Activated CD4-positive, alpha-beta T cell treated with anti-CD3 and anti-CD28 coated beads, Interleukin-10, Interleukin-2, amounts not matched to agents 100 ng/mL and 50 ng/mL, durations not matched to agents 16 hours and 8 hours (primary cell): ENCODE results near the gene NRAS.

Experiments
- DNase-seq: peaks from one replicate; pipeline ENCODE4 v3.0.0-alpha.2; 2020

Gene NRAS

DNA sequence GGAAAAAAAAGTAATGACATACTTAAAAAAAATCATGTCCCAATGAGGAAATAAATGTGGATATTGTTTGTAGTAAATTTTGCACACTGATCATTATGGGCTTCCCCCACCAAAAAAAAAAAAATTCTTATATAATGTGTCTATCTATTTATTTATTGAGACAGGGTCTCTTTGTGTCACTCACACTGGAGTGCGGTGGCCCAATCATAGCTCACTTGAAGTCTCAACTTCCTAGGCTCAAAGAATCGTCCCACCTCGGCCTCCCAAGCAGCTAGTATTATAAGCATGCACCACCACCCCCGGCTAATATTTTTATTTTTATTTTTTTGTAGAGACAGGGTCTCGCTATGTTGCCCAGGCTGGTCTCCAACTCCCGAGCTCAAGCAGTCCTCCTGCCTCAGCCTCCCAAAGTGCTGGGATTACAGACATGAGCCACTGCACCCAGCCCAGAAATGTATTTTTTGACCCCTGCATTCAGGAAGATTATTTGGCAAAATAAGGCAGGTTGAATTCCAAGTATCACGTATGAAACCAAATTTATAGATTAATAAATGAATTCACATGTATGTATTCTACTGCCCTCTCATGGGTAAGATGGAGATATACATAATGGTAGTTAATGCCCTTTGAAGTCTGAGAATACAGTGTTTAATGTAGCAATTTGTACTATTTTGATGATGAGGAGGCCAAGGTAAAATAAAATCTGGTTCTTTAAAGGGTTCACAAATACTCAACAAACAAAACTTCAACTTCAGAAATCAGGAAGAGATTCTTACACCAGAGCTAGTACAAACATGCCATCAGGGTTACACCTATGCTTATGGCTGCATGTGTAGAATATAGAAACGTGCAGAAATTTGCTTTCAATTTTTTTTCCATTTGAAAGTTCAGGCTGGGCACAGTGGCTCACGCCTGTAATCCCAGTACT, 45.3 kb downstream of the NRAS start:
- no peak for DNase-seq

DNA sequence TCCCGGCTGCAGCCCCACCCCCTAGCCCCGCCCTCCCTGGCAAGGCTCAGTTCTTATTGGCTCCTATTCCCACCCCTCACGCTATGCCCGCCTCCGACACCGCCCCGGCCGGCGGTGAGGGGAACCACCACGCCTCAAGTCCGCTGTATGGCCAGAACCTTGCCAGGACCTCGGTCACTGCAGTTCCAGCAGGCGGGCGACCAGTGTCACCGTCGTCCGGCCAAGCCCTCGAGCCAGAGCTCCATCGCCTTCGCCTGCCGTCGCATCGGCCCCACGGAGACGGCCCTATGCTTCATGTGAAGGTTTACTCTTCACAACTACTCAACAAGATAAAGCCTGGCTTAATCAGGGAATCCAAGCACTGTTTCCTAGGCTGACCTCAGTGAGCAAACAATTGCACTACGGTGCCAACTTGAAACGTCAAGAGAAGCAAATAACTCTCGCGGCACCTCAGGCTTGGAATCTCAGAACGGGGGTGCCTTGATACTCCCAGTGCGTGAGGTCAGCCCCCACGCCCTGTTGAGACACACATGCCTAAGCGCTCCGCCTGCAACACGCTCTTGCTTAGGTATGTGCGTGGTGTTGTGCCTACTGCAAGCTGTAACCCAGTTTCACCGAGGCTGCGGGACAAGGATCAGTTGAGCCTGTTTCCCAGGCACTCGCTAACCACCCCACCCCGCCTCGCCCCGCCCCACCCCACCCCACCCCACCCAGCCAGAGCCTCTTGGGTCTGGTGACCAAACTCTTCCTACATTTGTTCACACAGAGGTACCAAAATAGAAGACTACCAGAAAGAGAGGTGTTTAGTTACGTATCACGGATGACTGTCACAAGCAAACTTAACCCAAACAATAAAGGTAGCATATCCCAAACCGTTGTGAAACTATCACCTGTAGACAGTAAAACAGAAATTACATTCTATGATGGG, 46.2 kb downstream of the NRAS start:
- peak; percentile 89 for DNase-seq

DNA sequence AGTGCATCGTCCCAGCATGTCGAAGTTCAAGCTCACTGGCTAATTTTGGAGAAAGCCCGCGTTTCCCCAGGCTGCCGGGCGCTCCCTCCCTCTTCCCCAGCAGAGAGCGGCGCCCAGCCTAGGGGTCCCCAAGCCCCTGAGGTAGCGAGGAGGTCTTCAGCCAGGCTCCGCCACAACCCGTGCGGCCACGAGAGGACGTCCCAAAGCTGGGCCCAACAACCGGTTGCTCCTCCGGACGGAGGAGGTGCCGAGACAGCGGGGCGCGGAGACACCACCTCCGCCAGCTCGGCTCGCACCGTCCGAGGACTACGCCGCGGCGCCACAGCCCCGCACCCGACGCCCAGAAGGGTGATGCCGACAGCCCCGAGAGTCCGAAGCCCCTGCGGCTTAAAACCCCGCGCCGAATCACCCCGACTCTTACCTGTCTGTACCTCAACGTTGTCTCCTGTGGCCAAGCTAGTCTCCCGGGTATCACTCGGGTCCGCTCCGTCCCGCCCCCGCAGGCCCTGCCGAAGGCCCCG, 46.9 kb downstream of the NRAS start, which contains the start of gene DENND2C:
TSS of gene DENND2C (minus strand) at position 488 of the 521 bp plus-strand sequence. CDS start 44,065 bp downstream, outside the sequence.
- DNase-seq = no peak

DNA sequence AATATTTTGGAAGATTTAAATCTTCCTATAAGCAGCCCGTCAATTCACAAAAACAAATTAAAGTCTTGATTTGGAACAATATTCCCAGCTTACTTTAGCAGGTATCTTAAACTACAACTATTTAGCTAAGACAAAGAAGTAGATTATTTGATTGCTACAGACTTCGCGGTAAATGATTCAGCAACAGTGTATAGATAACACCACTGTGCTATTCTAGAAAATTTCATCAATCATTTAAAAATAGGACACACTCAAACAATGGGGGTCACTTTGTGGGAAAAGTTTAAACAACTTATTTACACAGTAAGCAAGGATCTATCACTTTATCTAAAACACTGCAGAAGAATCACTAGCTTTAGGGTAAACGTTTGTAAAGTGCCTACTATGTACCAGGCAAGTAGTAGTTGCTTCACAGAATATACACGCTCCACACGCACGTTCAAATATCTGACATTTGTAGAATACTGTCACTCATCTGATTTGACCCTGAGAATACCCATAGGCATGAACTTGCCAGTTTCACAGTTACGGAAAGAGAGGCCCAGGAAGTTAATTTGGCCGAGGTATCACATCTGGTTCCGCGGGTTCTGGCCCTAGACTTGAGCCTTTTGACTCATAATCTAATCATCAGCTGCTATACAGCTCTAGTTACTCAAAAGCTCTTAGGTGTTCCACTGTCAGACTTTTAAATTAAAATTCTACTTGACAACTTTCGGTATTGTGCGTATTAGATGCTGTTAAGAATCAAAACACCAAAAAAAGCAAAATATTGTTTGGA, 47.6 kb downstream of the NRAS start:
- DNase-seq = peak; percentile 5

DNA sequence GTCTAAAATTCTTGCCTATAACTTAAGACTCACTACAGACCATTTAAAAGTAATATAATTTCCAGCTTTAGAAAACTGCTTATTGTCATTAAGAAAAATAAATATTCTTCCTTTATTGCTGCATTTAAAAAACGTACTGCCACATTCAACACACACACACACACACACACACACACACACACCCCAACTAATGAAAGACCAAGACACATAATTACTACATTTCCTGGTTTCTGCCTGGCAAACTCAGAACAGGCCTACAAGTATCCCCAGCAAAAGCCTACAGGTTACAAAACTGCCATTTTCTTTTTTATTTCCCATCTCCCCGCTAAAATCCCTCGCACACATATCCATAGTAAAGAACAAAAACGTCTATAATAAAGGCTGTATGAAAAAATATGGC, 48.2 kb downstream of the NRAS start:
- no peak for DNase-seq

DNA sequence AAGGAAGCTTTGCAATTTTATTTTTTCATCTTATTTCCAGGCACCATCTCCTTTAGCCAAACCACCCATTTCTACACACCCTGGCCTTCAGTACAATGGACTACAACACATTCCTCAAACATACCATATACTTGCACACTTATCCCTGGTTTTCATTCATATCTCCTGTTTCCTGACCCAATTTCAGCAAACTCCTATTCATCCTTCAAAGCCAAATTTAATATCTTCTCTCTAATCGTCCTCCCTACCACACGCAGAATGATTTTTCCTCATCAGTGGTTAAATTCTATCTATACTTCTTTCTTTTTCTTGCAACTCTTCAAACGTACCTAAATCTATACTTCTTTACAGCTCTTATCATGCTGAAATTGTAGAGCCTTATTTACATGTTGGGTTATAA, 49.6 kb downstream of the NRAS start:
- DNase-seq = no peak

DNA sequence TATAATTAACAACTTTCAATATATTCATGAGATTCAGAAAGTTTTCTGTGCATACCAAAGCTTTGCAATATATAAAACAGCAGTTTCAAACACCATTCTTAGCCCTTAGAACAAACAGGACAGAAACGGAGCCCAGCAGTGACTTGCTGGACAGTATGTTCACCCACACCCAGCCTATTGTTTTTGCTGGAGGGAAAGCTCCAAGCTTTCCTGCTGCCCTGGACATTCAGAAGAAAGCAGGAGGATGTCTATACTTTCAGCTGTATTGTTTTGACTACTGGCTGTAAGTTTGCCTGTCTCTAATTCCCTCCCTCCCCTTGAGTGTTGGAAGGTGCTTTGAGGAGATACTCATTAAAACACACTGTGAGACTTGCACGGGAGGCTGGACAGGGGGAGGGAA, 56.3 kb downstream of the NRAS start:
- no peak for DNase-seq
